ENCODE data around the gene CCNB3. TPM values are rescaled to one million over a fixed set of nuclear protein-coding genes. Genes with fewer than 3 reads are reported as not detected.
A peak's percentile ranks its signal among the peaks of the same experiment; 100 is the strongest.

The CCNB3 gene
- total RNA-seq, 1 experiment from 2014 or later: 0.24 TPM

GRCh38 chrX:50183891-50184290 lies 20.7 kb upstream of the CCNB3 start:
- Histone ChIP-seq H3K9me3 (ENCODE audit: insufficient read depth, low read depth) (no peaks in the 10 kb centered on the region), H3K79me2 (ENCODE audit: low read depth) (no peaks in the 10 kb centered on the region), H3K4me3 (no peak overlapping the region), H4K20me1 (ENCODE audit: insufficient read depth) (no peaks in the 10 kb centered on the region), H3K4me2 (no peak overlapping the region), H2AFZ (no peak overlapping the region), H3K27ac (no peak overlapping the region), H3K4me1 (replicated peaks; ENCODE audit: insufficient read depth) (no peaks in the 10 kb centered on the region), H3K27me3 (ENCODE audit: insufficient read depth, low read depth) (no peaks in the 10 kb centered on the region), H3K36me3 (ENCODE audit: low read depth) (no peaks in the 10 kb centered on the region), H3K9me2 (ENCODE audit: insufficient read depth) (no peaks in the 10 kb centered on the region), H3F3A (ENCODE audit: insufficient read depth, low read depth) (no peaks in the 10 kb centered on the region)
- TF ChIP-seq EZH2 (IDR thresholded peaks at IDR 0.05; ENCODE audit: low read depth): no peak
- TF ChIP-seq CTCF (conservative IDR thresholded peaks at IDR 0.05): no peak
- ChIA-PET CTCF (no interaction called here), POLR2A (ENCODE audit: unreplicated experiment) (no interaction called here)
- intact Hi-C loops (cut with micrococcal nuclease; ENCODE audit: unreplicated experiment): no loop called here
- BruUV-seq (replicated peaks): no TSS peak
- no peak for DNase-seq

- H4K20me1 ChIP-seq (ENCODE audit: insufficient read depth): no peaks in the 10 kb centered on the region
- no peak overlapping the region for H3K4me3 ChIP-seq
- no TSS peak for BruUV-seq (replicated peaks)
- no peaks in the 10 kb centered on the region for H3K79me2 ChIP-seq (ENCODE audit: low read depth)
- POLR2A ChIA-PET (ENCODE audit: unreplicated experiment): no interaction called here
- H3K27ac ChIP-seq: no peak overlapping the region
- no peaks in the 10 kb centered on the region for H3K36me3 ChIP-seq (ENCODE audit: low read depth)
- H3K9me2 ChIP-seq (ENCODE audit: insufficient read depth): no peaks in the 10 kb centered on the region
- CTCF ChIA-PET: no interaction called here
- no peaks in the 10 kb centered on the region for H3K4me1 ChIP-seq (replicated peaks; ENCODE audit: insufficient read depth)
- no peak for TF ChIP-seq CTCF (conservative IDR thresholded peaks at IDR 0.05)
- TF ChIP-seq EZH2 (IDR thresholded peaks at IDR 0.05; ENCODE audit: low read depth): no peak
- H3K9me3 ChIP-seq (ENCODE audit: insufficient read depth, low read depth): no peaks in the 10 kb centered on the region
- intact Hi-C loops (cut with micrococcal nuclease; ENCODE audit: unreplicated experiment): no loop called here
- no peak overlapping the region for H2AFZ ChIP-seq
- no peaks in the 10 kb centered on the region for H3F3A ChIP-seq (ENCODE audit: insufficient read depth, low read depth)
- no peak for DNase-seq
- no peak overlapping the region for H3K4me2 ChIP-seq
- no peaks in the 10 kb centered on the region for H3K27me3 ChIP-seq (ENCODE audit: insufficient read depth, low read depth)
Observed at GRCh38 chrX:50188859-50189600, 15.5 kb upstream of the CCNB3 start.

- Histone ChIP-seq H2AFZ (no peak overlapping the region), H3K36me3 (ENCODE audit: low read depth) (no peaks in the 10 kb centered on the region), H3K9me3 (ENCODE audit: insufficient read depth, low read depth) (no peaks in the 10 kb centered on the region), H3K79me2 (ENCODE audit: low read depth) (no peaks in the 10 kb centered on the region), H3K4me3 (no peak overlapping the region), H3K27me3 (ENCODE audit: insufficient read depth, low read depth) (no peaks in the 10 kb centered on the region), H4K20me1 (ENCODE audit: insufficient read depth) (no peaks in the 10 kb centered on the region), H3K9me2 (ENCODE audit: insufficient read depth) (no peaks in the 10 kb centered on the region), H3K27ac (no peak overlapping the region), H3K4me1 (replicated peaks; ENCODE audit: insufficient read depth) (no peaks in the 10 kb centered on the region), H3F3A (ENCODE audit: insufficient read depth, low read depth) (no peaks in the 10 kb centered on the region), H3K4me2 (no peak overlapping the region)
- TF ChIP-seq CTCF (conservative IDR thresholded peaks at IDR 0.05) (no peak), EZH2 (IDR thresholded peaks at IDR 0.05; ENCODE audit: low read depth) (no peak)
- ChIA-PET CTCF (interaction anchor here (0.6 kb wide), 1 partner anchor 526 kb away, joined by 3 read pairs; no protein-coding TSS in a partner anchor), POLR2A (ENCODE audit: unreplicated experiment) (no interaction called here)
- DNase-seq: peak in 1 of 2 experiments; percentile 41
- BruUV-seq (replicated peaks): no TSS peak
- intact Hi-C loops (cut with micrococcal nuclease; ENCODE audit: unreplicated experiment): no loop called here
Observed at GRCh38 chrX:50198348-50198747, 6.2 kb upstream of the CCNB3 start.

Data from PC-9 (cell line).